Left forelimb (tissue), 1 donor: ENCODE measurements around the gene TRPV4.

ENCODE experiments used
- DNase-seq: peaks from one replicate; pipeline ENCODE4 v3.0.0-alpha.2; 2018; ENCODE audit warnings: low spot score

Gene TRPV4

GRCh38 chr12:109804820-109805761, 28.1 kb downstream of the TRPV4 start:
- peak; percentile 73 for DNase-seq

DNA sequence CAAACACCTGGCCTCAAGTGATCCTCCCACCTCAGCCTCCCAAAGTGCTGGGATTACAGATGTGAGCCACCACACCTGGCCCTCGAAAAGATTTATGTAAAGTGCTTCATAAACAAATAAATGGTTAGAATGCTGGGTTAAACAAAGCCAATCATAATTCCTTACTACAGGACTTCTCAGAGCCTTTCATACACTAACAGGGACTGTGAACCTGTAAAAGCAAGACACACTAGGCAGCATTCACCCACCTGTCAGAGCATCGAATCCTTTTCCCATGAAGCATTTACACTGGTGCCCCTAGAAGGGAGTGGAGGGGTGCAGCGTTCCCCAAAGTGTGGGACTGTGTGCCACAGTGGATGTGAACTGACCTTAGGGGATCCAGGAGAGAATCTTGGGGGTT, 29.5 kb downstream of the TRPV4 start:
- no peak for DNase-seq

- no peak for DNase-seq
Observed at GRCh38 chr12:109802828-109803227, 30.4 kb downstream of the TRPV4 start.

DNA sequence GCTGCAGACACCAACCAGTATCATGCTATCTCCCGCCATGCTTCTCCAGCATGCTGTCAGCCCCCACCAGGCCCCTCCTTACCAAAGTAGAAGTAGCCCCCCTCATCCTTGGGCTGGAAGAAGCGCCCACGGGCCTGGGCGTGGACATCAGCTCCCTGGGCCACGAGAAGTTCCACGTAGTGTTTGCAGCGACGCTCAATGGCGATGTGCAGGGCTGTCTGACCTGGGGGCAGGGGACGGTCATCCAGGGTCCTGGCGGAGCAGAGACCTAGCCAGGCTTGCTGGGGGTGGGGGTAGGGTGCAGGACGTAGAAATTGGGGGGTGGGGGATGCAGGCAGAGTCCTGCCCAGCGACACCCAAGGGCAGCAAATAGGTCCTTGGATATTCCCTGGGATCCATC, 32.7 kb downstream of the TRPV4 start:
- no peak for DNase-seq

- DNase-seq = no peak
Observed at GRCh38 chr12:109798691-109799090, 34.5 kb downstream of the TRPV4 start.

DNA sequence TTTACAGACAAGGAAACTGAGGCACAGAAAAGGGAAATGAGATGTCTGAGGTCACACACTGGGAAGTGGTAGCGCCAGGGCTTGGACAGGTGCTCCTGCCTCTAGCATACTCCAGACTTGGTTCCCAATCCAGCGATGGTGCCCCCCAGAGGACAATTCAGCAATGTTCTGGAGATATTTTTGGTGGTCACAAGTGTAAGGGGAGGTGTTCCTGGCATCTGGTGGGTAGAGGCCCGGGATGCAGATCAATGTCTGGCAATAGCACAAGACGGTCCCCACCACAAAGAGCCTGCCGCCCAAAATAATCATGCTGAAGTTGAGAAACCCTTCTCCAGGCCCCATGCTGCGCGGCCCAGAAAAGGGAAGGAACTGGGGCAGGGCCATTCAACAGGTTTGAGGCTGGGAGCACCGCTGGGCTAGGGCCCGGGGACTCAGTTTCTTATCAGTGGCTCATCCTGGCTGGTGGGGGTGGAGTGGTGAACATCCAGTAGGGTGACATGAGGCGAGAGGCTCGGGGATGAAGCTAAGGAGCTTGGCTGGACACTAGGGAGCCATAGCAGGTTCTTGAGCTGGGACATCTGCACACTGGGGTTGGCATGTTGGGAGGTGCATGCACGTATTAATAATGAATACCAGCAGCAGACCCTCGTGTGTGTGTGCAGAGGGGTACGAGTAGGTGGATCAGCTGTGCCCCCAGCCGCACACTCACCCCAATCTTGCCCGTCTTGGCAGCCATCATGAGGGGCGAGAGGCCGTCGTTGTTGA, 35.1 kb downstream of the TRPV4 start:
- DNase-seq = no peak

DNA sequence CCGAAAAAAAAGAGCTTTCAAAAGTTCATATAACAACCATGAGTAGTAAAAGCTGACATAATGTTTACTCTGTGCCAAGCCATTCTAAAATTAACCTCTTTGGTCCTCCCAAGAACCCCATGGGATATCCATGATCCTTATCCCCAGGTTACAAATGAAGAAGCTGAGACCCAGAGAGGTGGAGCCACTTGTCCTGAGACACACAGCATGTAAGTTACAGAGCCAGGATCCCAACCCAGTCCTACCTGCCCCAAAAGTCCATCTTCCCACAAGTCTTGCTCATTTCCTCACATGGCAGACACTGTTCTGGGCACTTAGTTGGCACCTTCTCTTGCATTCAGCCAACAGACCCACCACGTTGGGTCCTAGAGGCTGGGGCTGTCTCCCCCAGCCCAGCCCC, 37.1 kb downstream of the TRPV4 start:
- no peak for DNase-seq

GRCh38 chr12:109795023-109795422, 38.2 kb downstream of the TRPV4 start:
- DNase-seq = no peak

- DNase-seq = no peak
Observed at GRCh38 chr12:109793826-109794501, 39.2 kb downstream of the TRPV4 start.

- DNase-seq = no peak
Observed at GRCh38 chr12:109793411-109793810, 39.8 kb downstream of the TRPV4 start.

DNA sequence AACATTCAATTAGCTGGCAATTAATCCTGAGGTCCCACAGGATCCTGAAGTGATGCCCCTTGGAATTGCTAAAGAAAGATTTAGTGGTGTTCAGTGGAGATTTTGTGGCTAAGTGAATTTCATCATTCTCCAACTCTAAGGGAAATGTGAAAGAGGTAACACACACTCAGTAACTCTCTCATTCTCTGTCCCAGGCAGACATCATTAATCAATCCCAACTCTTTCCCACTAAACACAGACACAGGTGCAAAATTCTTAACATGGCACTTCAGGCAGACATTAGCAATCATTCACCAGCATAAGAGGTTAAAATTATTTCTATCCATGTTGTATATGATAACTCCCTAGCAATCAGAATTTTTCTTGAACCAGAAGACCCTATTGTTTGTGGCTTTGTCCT, 40.2 kb downstream of the TRPV4 start:
- DNase-seq = no peak

DNA sequence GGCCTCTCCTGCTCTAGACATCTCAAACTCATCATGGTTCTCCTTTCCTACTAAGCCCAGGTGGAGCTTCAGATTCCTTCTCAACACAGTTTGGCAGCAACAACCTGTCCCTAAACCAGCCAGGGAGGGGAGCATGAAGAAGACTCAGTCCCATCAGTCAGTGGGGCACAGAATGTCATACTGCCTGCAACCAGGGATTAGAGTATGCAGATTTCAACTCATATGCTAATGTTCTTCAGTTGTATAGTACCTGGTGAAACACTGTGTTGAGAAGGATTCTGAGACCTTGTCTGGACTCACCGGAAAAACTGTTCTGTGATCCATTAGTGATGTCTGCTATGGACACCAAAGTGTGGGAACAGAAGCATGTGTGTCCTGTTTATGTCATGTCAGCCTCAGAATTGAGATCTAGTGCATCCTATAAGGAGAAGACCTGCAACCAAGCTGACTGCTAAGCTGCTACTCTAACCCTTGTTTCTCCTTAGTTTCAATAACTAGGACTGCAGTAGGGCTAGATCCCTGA, 43.6 kb downstream of the TRPV4 start:
- no peak for DNase-seq

DNA sequence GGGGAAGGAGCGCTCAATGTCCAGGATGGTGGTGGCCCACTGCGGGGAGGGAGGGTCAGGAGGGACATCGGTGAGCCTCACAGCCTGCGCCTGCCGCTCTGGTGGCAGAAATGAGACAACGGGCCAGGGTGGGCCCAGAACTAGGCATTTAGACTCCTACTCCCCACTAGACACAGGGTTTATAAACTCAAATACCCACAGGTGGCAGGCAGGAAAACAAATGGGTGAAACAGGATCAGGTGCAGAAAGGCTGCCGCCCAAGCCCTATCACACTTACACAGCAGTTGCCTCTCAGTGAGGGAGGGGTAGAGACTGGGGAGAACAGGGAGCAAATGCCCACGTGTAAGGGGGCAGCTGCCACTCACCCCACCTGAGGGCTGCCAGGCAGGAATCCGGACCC, 46.4 kb downstream of the TRPV4 start:
- no peak for DNase-seq

GRCh38 chr12:109785854-109786253, 47.3 kb downstream of the TRPV4 start:
- DNase-seq = no peak

GRCh38 chr12:109783965-109784244, 49.3 kb downstream of the TRPV4 start:
- DNase-seq = no peak

DNA sequence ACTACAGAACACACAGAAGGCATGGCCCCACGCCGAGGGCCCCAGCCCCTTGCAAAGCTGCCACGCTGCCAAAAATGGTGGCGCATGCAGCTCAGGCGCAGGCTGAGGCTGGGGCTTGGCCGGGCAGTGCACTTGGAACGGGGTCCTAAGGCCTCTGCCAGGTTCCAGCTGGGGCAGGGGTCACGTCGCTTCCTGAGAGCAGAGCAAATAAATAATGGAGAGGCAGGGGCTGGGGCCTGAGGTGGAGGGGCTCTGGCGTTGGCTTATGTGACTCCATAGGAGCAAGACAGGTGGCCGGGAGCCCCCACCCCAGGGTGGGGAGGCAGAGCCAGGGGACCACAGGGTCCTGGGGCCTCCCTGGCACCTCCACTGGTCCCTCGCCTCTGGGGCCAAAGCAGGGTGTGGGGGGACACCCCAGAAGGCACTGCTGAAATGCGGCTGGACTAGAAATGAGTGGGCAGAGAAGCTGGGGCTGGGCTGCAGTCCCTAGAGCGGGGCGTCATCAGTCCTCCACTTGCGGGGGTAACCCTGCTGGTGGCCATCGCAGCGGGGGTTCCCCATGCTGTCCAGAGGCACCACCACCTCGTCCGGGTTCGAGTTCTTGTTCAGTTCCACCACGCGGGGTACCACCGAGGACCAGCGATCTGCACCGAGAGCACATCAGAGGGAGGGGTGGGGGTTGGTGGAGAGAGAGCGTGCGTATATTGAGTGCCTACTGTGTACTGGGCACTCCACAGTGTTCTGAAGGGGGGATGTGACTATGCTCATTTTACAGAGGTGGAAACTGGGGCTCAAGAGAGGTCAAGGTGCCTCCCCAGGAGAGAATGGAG, 49.8 kb downstream of the TRPV4 start:
- DNase-seq = no peak

GRCh38 chr12:109782326-109782703, 50.9 kb downstream of the TRPV4 start:
- no peak for DNase-seq

DNA sequence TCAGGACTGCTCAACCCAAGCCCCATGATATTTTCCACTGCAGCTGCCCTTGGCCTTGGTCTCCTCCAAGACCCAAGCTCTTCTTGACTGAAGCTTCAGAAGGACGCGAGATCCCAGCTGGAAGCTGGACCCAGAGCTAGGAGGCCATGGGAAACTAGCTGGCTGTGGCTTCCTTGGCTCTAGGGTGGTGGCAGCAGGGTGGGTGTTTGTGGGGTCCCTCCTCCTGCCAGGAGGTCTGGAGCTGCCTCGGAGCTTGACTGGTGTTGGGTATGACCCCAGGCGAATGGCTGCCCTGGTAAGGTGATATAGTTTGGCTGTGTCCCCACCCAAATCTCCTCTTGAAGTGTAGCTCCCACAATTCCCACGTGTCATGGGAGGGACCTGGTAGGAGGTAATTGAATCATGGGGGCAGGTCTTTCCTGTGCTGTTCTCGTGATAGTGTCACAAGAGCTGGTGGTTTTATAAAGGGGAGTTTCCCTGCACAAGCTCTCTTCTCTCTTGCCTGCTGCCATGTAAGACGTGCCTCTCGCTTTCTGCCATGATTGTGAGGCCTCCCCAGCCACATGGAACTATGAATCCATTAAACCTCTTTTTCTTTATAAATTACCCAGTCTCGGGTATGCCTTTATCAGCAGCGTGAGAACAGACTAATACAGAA, 51.4 kb downstream of the TRPV4 start:
- DNase-seq = no peak

- DNase-seq = no peak
Observed at GRCh38 chr12:109779382-109779781, 53.8 kb downstream of the TRPV4 start.

DNA sequence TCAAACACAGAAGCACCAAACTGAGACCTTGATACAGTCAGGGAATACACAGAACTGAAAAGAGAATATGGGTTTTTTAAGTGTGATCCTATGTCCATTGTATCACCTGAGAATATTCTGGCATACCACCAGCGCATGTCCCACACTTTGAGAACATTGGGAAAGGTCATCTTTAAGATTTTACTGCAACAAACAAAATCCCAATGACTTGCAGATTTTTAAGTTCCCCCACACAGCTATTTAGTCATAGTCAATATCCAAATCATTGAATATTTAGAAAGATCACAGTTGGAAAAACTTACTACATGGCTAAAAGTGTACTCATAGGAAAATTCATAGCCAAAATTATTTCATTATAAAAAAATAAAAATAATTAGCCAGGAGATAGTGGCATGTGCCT, 54.5 kb downstream of the TRPV4 start:
- DNase-seq = no peak

- DNase-seq = no peak
Observed at GRCh38 chr12:109777544-109777943, 55.7 kb downstream of the TRPV4 start.
